MV-4-11 (cell line): ENCODE measurements around the gene SZT2.
"Not testable (repeated sequence)": the region's sequence is repeated elsewhere in the genome, so short reads cannot be mapped to it uniquely, and the experiment has no call there.

Experiments
- DNase-seq: peaks from one replicate; lab custom pipeline; 2025; lab: John Stamatoyannopoulos, UW

SZT2 gene

GRCh38 chr1:43454270-43455011 is 64.7 kb downstream of the SZT2 start:
- DNase-seq, result peak; percentile 54

DNA sequence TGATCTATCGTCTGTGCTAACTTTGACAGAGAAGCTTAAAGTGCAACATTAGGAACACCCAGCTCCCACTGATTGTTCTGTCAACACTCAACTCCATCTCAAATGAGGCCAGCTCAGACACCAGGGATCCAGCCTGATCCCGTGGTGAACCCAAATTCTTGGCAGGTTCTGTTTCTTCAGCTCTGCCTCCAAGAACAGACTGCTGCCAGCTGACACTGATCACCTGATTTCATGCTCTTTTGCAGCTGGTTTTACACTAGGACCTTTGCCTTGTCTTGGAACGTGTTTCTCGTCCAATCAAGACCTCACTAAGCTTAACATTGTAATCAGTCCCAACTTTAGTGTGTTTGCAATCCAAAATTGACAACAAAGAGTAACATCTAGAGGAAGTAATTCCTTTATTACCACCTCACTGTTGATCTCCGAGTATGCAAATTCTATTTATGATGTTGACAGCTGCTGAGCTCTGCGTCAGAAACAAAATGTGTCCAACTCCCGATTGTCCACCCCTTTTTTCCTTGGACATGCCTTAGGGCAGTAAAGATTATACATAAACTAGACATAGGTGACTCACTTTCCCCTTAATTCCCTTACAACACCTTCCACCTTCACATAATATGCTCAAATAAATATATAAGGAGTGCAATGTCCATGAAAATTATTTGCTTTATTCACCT is 65.7 kb downstream of the SZT2 start:
- DNase-seq, result no peak

DNA sequence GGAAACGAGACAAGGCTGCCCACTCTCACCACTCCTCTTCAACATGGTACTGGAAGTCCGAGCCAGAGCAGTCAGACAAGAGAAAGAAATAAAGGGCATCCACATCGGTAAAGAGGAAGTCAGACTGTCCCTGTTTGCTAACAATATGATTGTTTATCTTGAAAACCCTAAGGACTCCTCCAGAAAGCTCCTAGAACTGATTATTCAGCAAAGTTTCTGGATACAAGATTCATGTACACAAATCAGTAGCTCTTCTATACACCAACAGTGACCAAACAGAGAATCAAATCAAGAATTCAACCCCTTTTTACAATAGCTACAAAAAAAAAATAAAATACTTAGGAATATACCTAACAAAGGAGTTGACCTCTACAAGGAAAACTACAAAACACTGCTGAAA is 68.7 kb downstream of the SZT2 start:
- not testable (repeated sequence) for DNase-seq

DNA sequence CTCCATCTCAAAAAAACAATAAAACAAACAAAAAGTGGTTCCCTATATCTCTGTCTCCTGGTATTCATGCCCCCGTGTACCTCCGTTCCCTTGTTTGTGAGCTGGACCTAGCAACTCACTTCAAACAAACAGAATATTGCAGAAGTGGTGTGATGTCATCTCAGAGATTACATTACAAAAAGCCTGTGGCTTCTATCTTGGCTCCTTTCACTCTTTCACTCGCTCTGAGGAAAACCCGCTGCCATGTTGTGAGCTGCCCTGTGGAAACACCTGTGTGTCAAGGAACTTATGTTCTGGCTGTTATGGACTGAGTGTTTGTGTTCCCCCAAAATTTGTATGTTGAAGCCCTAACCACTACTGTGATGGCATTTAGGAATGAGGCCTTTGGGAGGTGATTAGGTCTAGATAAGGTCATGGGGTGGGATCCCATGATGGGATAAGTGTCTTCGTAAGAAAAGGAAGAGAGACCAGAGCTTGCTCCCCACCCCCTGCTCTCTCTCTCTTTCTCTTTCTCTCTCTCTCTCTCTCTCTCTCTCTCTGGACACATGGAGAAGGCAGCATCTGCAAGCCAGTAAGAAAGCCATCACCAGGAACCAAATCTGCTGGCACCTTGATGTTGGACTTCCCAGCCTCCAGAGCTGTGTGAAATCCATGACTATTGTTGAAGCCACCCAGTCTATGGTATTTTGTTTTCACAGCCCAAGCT is 71.4 kb downstream of the SZT2 start:
- peak; percentile 50 for DNase-seq

GRCh38 chr1:43463479-43463878 is 73.8 kb downstream of the SZT2 start:
- no peak for DNase-seq

- no peak for DNase-seq
Measured at GRCh38 chr1:43464681-43465504, 75.2 kb downstream of the SZT2 start.

DNA sequence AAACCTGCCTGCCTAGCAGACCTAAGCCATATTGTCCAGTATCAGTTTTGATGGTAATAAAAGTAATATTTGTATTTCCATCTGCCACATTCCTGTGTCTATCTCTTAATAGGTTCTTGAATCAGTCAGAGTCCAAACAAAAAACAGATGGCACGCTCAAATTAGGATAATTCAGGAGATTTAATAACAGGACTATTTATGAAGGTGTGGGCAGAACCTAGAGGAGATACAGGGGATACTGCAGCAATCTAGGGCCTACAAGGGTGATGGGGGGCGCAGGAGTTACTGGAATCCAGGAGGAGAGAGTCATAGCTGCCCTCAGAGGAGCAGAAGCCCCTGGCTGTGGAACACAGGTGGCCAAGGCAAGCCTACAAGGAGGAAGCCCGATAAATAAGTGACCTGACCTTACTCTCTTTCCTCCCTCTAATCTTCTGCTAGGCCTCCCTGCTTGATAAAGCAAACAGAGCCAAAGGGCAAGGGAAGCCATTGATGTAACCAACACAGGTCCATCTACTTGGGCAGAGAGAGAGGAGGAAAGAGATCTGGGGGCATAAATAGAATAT is 75.9 kb downstream of the SZT2 start:
- no peak for DNase-seq

DNA sequence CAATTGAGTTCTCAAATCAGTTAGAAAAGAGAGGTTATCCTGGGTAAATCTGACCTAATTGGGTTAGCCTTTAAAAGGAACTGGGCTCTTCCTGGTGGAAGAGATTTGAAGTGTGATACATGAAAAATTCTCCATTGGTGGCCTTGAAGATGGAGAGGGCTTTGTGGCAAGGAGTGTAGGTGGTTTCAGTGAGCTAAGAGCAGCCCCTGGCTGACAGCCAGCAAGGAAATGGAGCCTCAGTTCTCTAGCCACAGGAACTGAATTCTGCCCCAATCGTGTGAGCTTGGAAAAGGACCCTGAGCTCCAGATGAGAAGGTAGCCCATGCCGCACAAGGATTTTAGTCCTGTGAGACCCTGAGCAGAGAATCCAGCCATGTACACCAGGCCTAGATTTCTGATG is 76.7 kb downstream of the SZT2 start:
- DNase-seq, result no peak

DNA sequence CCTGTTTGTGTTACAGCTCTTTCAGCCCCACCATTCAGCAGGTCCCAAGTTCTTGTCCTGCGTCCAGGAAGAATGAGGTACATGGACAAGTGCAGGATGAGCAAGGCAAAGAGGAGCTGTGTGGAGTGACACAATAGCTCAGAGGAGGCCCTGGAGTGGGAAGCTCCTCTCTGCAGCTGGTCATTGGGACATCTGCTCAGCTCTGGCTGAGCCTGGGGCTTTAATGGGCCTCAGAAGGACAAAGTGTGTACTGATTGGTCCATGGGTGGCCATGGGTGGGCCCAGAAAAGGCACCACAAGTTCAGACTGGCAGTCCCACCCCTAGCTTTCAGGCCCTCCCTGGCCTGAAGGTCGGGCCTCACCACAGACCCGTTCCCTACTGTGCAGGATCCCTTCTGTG is 78.7 kb downstream of the SZT2 start:
- DNase-seq, result no peak

DNA sequence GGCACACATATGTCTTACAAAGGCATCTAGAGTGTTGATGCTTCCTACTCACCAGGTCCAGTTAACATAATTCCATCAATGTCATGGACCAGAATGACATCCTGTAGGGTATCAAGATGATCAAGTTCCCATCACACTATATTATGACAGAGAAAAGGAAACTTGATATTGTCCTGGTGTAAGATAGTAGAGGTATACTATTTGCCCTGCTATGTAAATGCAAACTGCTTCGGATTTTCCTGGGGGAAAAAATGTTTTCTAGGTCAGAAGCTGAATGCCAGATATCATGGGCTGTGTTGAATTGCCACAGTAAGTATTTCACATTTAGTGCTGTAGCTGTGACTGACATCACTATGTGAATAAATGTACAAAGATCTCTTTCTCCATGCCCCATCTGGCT is 80.2 kb downstream of the SZT2 start:
- DNase-seq, result no peak

DNA sequence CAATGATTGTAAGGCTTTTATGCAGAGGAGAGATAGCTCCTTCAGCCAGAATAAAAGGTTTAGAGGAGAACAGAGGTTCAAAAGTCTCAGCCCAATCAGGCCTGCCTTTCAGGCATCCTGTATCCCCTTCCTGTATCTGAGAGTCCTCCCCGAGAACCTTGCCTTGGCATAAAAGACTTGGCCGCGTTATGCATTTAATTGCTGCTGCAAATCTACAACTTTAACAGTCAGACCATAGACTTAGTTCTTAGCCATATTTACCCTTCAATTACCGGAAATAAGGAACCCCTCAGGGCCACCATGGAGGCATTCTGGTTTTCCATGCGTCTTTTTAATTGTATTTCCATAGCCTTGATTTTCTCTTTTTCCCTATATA is 82.4 kb downstream of the SZT2 start:
- no peak for DNase-seq

DNA sequence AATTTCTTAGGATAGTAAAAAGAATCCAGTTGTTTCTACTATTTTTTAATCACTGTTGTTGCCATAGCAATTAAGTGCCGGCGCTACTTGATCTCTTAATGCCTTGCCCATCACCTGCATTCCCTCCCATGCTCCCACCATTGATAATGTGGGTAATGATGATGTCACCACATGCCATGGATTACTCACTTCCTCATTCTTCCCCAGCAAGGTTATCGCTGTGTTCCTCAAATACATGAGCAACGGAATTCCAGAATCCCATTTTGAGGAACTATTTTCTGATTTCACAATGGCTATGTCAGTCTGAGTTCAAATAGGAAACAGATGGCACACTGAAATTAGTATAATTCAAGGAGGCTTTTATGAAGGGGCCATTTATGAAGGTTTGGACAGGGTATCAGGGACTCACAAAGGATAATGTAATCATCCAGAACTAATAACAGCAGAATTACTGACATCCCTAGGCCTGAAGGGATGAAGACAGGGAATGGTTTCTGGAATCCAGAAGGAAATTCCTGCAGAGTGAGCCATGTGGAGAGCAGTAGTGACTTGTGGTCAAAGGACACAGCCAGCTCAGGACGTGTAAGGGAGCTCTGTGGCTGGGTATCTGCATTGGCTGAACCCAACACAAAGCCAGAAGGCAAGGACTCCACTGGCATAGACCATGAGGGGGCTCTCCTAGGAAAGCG is 82.9 kb downstream of the SZT2 start:
- DNase-seq, result peak; percentile 18

- no peak for DNase-seq
Measured at GRCh38 chr1:43473463-43473862, 83.8 kb downstream of the SZT2 start.

DNA sequence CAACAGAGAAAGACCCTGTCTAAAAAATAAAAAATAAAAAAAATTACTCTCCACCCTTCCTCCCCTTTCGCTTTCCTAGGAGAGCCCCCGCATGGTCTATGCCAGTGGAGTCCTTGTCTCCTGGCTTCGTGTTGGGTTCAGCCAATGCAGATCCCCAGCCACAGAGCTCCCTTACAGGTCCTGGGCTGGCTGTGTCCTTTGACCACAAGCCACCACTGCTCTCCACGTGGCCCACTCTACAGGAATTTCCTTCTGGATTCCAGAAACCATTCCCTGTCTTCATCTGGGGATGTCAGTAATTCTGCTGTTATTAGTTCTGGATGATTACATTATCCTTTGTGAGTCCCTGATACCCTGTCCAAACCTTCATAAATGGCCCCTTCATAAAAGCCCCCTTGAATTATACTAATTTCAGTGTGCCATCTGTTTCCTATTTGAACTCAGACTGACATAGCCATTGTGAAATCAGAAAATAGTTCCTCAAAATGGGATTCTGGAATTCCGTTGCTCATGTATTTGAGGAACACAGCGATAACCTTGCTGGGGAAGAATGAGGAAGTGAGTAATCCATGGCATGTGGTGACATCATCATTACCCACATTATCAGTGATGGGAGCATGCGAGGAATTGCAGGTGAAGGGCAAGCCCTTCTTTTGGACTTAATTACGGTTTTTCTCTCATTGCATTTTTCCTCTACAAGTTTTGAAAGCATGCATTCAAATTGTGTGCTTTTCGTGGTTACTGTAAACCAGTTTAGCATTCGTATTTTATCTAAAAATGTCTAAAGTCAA is 86.1 kb downstream of the SZT2 start:
- DNase-seq, result peak; percentile 37

DNA sequence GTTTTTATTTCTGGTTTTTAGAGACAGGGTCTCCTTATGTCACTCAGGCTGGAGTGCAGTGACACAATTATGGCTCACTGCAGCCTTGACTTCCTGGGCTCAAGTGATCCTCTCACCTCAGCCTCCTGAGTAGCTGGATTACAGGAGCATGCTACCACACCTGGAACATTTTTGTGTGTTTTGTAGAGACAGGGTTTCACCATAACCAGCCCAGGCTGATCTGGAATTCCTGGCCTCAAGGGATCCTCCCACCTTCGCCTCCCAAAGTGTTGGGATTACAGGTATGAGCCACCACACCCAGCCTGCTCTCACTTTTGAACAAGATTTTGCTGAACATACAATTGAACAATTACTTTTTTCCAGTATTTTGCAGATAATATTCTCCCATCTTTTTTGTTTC is 88.0 kb downstream of the SZT2 start:
- no peak for DNase-seq

- DNase-seq, result no peak
Measured at GRCh38 chr1:43479414-43479813, 89.7 kb downstream of the SZT2 start.

- DNase-seq, result no peak
Measured at GRCh38 chr1:43481491-43481890, 91.8 kb downstream of the SZT2 start.

DNA sequence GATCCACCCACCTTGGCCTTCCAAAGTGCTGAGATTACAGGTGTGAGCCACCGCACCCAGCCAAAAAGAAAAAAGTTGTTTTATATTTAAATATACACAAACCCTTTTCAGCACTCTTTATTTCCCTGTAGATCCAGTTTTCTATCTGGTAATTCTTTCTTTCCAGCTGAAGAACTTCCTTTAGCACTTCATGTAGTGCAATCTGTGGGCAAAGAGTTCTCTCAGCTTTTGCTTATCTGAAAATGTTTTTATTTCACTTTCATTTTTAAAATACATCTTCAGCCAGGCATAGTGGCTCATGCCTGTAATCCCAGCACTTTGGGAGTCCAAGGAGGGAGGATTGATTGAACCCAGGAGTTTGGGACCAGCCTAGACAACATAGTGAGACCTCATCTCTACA is 92.5 kb downstream of the SZT2 start:
- DNase-seq, result no peak

GRCh38 chr1:43484367-43484766 is 94.7 kb downstream of the SZT2 start:
- DNase-seq, result no peak

- no peak for DNase-seq
Measured at GRCh38 chr1:43488165-43488564, 98.5 kb downstream of the SZT2 start.

GRCh38 chr1:43491061-43491460 is 101.4 kb downstream of the SZT2 start:
- no peak for DNase-seq
